Measurements from ENCODE around the gene TPO. TPM values are rescaled to one million over a fixed set of nuclear protein-coding genes. Genes with fewer than 3 reads are reported as not detected.

Gene TPO
- total RNA-seq, 1 experiment from 2014 or later, result not detected

DNA sequence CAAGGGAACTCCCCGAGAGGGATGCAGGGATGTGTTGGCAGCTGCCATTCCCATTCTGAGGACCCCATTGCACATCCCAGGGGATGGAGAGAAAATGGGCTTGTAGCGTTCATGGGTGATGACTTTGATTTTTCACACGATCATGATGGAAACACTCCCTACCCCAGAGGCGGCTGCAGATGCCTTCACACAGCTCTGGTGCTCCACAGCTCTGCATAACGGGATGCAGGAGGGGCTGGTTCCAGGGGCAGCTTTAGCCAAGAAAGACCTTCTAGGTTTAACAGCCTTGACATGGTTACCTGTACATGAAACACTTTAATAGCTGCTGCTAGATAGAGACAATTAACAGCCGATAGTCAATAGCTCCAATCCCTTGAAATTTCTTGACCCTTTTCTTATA, 88.7 kb downstream of the TPO start:
- no peak for TF ChIP-seq CTCF (IDR thresholded peaks at IDR 0.05; ENCODE audit: unreplicated experiment)
- BruUV-seq (replicated peaks), result no TSS peak
- Mint-ChIP-seq H3K4me1 (ENCODE audit: insufficient read depth, unreplicated experiment) (no peaks in the 10 kb centered on the region), H3K36me3 (ENCODE audit: insufficient read depth, unreplicated experiment) (no peaks in the 10 kb centered on the region), H3K27me3 (ENCODE audit: insufficient read depth, unreplicated experiment) (no peaks in the 10 kb centered on the region), H3K27ac (ENCODE audit: low read depth, unreplicated experiment) (no peak overlapping the region), H3K4me3 (ENCODE audit: unreplicated experiment) (no peak overlapping the region), H3K9me3 (ENCODE audit: unreplicated experiment) (no peaks in the 10 kb centered on the region)
- CTCF ChIA-PET, result interaction anchor here (0.7 to 1.1 kb wide), 2 partner anchors 38 to 49 kb away, joined by 3 to 4 read pairs; no protein-coding TSS in a partner anchor
- POLR2A ChIA-PET, result interaction anchor here (0.6 kb wide), 1 partner anchor 234 kb away, joined by 3 read pairs; no protein-coding TSS in a partner anchor
- intact Hi-C loops (cut with micrococcal nuclease), result no loop called here
- DNase-seq (ENCODE audit: unreplicated experiment), result no peak

- ChIA-PET POLR2A (no interaction called here), CTCF (no interaction called here)
- Mint-ChIP-seq H3K9me3 (ENCODE audit: unreplicated experiment) (no peaks in the 10 kb centered on the region), H3K4me1 (ENCODE audit: insufficient read depth, unreplicated experiment) (no peaks in the 10 kb centered on the region), H3K4me3 (ENCODE audit: unreplicated experiment) (no peak overlapping the region), H3K27me3 (ENCODE audit: insufficient read depth, unreplicated experiment) (no peaks in the 10 kb centered on the region), H3K36me3 (ENCODE audit: insufficient read depth, unreplicated experiment) (no peaks in the 10 kb centered on the region), H3K27ac (ENCODE audit: low read depth, unreplicated experiment) (no peak overlapping the region)
- TF ChIP-seq CTCF (IDR thresholded peaks at IDR 0.05; ENCODE audit: unreplicated experiment), result no peak
- intact Hi-C loops (cut with micrococcal nuclease), result no loop called here
- DNase-seq (ENCODE audit: unreplicated experiment), result no peak
- no TSS peak for BruUV-seq (replicated peaks)
Measured at GRCh38 chr2:1502891-1503304, 89.6 kb downstream of the TPO start.

- peaks cover under 1% of the 10 kb centered on the region for H3K4me1 Mint-ChIP-seq (ENCODE audit: insufficient read depth, unreplicated experiment)
- no peaks in the 10 kb centered on the region for H3K9me3 Mint-ChIP-seq (ENCODE audit: unreplicated experiment)
- no peak for TF ChIP-seq CTCF (IDR thresholded peaks at IDR 0.05; ENCODE audit: unreplicated experiment)
- DNase-seq (ENCODE audit: unreplicated experiment), result no peak
- no TSS peak for BruUV-seq (replicated peaks)
- no peaks in the 10 kb centered on the region for H3K36me3 Mint-ChIP-seq (ENCODE audit: insufficient read depth, unreplicated experiment)
- peaks cover 4% of the 10 kb centered on the region for H3K27me3 Mint-ChIP-seq (ENCODE audit: insufficient read depth, unreplicated experiment)
- no peak overlapping the region for H3K27ac Mint-ChIP-seq (ENCODE audit: low read depth, unreplicated experiment)
- no peak overlapping the region for H3K4me3 Mint-ChIP-seq (ENCODE audit: unreplicated experiment)
- ChIA-PET POLR2A (no interaction called here), CTCF (no interaction called here)
- intact Hi-C loops (cut with micrococcal nuclease), result no loop called here
Measured at GRCh38 chr2:1503471-1504310, 90.4 kb downstream of the TPO start.

DNA sequence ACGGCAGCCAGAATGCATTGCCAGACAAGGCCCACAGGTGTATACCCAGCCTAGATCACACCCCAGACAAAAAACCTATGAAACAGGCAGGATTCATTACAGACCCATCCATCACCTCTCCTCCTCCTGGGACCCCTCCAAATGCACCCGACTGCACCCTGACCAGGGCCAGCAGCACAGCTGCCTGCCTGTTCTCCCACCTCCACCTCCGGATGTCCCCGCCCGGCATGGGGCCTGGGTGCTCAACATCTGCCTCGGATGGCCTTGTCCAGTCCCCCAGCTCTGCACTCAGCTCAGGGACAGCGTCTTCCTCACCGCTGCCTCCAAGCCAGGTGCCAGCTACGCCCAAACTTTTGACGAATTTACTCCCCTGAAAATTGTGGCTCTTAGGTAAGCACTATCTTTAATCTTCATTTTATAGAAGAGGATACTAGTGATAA, 91.1 kb downstream of the TPO start:
- ChIA-PET CTCF (no interaction called here), POLR2A (no interaction called here)
- intact Hi-C loops (cut with micrococcal nuclease), result no loop called here
- no TSS peak for BruUV-seq (replicated peaks)
- Mint-ChIP-seq H3K36me3 (ENCODE audit: insufficient read depth, unreplicated experiment) (no peaks in the 10 kb centered on the region), H3K4me1 (ENCODE audit: insufficient read depth, unreplicated experiment) (peaks cover 7% of the 10 kb centered on the region), H3K27me3 (ENCODE audit: insufficient read depth, unreplicated experiment) (peaks cover 10% of the 10 kb centered on the region), H3K4me3 (ENCODE audit: unreplicated experiment) (no peak overlapping the region), H3K27ac (ENCODE audit: low read depth, unreplicated experiment) (no peak overlapping the region), H3K9me3 (ENCODE audit: unreplicated experiment) (no peaks in the 10 kb centered on the region)
- TF ChIP-seq CTCF (IDR thresholded peaks at IDR 0.05; ENCODE audit: unreplicated experiment), result no peak
- DNase-seq (ENCODE audit: unreplicated experiment), result no peak

All from MCF 10A (cell line).